Measurements from ENCODE around the gene PROM1.

GRCh38 chr4:15961781-15962510 is 121.9 kb downstream of the PROM1 start:
- no peak for TF ChIP-seq POLR2A (IDR thresholded peaks at IDR 0.05)
- TF ChIP-seq CTCF (IDR thresholded peaks at IDR 0.05) = no peak
